Nephron progenitor cell (in vitro differentiated cells): Measurements from ENCODE around the gene PDCD1.
A peak's percentile ranks its signal among the peaks of the same experiment; 100 is the strongest.
"Not testable (repeated sequence)": the region's sequence is repeated elsewhere in the genome, so short reads cannot be mapped to it uniquely, and the experiment has no call there.

Source experiments
- DNase-seq: peaks from one replicate; pipeline ENCODE4 v3.0.0; 2021
- H3K27ac Mint-ChIP-seq: 2 replicates; pipeline ENCODE4 v1.8.0; 2021; ENCODE audit warnings: mild to moderate bottlenecking, moderate library complexity, mixed read lengths
- H3K27me3 Mint-ChIP-seq: 2 replicates; pipeline ENCODE4 v1.8.0; 2021; ENCODE audit warnings: mild to moderate bottlenecking, low read depth, mixed read lengths; ENCODE audit not compliant: poor library complexity
- H3K36me3 Mint-ChIP-seq: 2 replicates; pipeline ENCODE4 v1.8.0; 2021; ENCODE audit warnings: low read depth, mixed read lengths
- H3K4me1 Mint-ChIP-seq: 2 replicates; pipeline ENCODE4 v1.8.0; 2021; ENCODE audit warnings: mixed read lengths
- H3K4me3 Mint-ChIP-seq: 2 replicates; pipeline ENCODE4 v1.8.0; 2021; ENCODE audit warnings: mild to moderate bottlenecking, moderate library complexity, mixed read lengths
- H3K9me3 Mint-ChIP-seq: 2 replicates; pipeline ENCODE4 v1.8.0; 2021; ENCODE audit warnings: mild to moderate bottlenecking, moderate library complexity, mixed read lengths
- TF ChIP-seq, protein P1 (sequence below): fragments of 200-600 bp; sonication (generic); IDR thresholded peaks from 2 replicates; pipeline ENCODE4 v1.5.0; 2021; ENCODE audit warnings: antibody characterized with exemption

PDCD1 gene

DNA sequence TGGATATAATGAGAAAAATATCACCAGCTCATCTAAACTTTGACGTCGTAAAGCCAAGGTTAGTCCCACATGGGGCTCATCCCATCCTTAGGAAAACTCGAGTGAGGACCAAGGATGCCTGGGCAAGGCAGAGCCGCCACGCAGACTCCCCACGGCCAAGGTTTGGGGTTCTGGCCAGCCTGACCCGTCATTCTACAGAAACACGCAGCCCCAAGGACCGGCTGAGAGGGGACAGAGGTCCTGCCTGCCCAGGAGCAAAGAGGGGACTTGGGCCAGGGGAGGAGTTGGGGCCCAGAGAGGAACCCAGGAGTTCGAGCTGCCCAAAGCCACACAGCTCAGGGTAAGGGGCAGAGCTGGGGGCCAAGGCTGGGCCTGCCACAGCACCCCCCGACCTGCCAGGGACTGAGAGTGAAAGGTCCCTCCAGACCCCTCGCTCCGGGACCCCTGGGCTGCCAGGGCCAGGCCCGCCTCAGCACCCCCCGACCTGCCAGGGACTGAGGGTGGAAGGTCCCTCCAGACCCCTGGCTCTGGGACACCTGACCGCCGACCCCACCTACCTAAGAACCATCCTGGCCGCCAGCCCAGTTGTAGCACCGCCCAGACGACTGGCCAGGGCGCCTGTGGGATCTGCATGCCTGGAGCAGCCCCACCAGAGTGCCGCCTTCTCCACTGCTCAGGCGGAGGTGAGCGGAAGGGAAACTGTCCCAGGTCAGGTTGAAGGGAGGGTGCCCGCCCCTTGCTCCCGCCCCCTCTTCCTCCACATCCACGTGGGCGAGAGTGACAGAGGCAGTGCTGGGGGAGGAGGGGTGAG, at the start of gene PDCD1:
TSS of gene PDCD1 (minus strand) at position 689 of the 811 bp plus-strand sequence. CDS start at position 633, 56 bp downstream.
- no peaks in the 10 kb centered on the region for H3K36me3 Mint-ChIP-seq
- H3K9me3 Mint-ChIP-seq, result no peaks in the 10 kb centered on the region
- no peak within 1 kb of the TSS for H3K27ac Mint-ChIP-seq
- TF ChIP-seq, protein P1, sequence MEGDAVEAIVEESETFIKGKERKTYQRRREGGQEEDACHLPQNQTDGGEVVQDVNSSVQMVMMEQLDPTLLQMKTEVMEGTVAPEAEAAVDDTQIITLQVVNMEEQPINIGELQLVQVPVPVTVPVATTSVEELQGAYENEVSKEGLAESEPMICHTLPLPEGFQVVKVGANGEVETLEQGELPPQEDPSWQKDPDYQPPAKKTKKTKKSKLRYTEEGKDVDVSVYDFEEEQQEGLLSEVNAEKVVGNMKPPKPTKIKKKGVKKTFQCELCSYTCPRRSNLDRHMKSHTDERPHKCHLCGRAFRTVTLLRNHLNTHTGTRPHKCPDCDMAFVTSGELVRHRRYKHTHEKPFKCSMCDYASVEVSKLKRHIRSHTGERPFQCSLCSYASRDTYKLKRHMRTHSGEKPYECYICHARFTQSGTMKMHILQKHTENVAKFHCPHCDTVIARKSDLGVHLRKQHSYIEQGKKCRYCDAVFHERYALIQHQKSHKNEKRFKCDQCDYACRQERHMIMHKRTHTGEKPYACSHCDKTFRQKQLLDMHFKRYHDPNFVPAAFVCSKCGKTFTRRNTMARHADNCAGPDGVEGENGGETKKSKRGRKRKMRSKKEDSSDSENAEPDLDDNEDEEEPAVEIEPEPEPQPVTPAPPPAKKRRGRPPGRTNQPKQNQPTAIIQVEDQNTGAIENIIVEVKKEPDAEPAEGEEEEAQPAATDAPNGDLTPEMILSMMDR, result no peak
- DNase-seq, result peak; percentile 28
- peaks cover 4% of the 10 kb centered on the region for H3K27me3 Mint-ChIP-seq
- peaks cover 35% of the 10 kb centered on the region for H3K4me1 Mint-ChIP-seq
- no peak within 1 kb of the TSS for H3K4me3 Mint-ChIP-seq

DNA sequence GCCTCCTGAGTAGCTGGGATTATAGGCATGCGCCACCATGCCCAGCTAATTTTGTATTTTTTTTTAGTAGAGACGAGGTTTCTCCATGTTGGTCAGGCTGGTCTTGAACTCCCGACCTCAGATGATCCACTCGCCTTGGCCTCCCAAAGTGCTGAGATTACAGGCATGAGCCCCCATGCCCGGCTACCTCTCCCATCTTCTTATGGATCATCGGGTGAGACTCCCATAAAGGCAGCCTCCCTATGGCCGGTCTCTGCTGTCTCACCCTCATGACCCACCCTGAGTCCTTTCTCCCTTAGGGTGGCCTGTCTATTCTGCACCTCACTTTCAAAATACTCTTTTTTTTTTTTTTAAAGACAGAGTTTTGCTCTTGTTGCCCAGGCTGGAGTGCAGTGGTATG, 49.1 kb upstream of the PDCD1 start:
- Mint-ChIP-seq H3K36me3 (peaks cover 20% of the 10 kb centered on the region), H3K4me1 (peaks cover 30% of the 10 kb centered on the region), H3K9me3 (peaks cover 16% of the 10 kb centered on the region), H3K27me3 (peaks cover 14% of the 10 kb centered on the region)
- not testable (repeated sequence) for DNase-seq, H3K27ac Mint-ChIP-seq, H3K4me3 Mint-ChIP-seq

DNA sequence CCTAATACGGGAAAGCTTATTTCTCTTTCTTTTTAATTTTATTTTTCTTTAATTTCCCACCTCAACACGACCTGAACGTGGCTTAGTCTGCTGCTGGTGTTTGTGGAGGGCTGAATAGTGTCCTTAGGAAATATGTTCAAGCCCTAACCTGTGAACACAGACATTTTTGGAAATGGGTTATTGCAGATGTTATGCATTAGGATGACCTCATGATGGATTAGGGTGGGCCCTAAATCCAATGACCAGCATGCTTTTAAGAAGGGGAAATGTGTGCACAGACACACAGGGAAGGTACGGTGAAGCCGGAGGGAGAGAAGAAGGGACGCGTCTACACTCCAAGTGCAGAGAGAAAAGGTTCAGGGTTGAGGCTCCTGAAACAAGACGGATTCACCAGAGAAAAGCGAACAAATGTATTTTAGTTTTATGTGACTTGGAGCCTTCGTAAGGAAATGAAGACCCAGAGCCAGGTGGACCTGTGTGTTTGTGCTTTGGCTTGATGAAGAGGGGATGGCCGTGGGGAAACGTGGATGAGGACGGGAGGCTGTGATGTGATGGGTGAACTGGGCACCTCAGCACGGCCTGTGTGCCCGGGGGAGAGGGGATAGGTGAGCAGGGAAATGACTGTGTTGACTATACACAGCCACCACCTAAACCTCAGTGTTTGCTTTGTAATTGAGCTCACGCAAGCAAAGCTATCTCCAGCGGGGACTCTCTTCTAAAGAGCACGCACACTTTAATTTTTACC, 48.3 kb upstream of the PDCD1 start:
- H3K36me3 Mint-ChIP-seq, result peaks cover 18% of the 10 kb centered on the region
- peaks cover 31% of the 10 kb centered on the region for H3K4me1 Mint-ChIP-seq
- H3K9me3 Mint-ChIP-seq, result peaks cover 13% of the 10 kb centered on the region
- peaks cover 14% of the 10 kb centered on the region for H3K27me3 Mint-ChIP-seq
- TF ChIP-seq, protein P1, result no peak
- DNase-seq, result no peak
- H3K4me3 Mint-ChIP-seq, result no peak overlapping the region
- peak overlapping the region; percentile 55 for H3K27ac Mint-ChIP-seq

DNA sequence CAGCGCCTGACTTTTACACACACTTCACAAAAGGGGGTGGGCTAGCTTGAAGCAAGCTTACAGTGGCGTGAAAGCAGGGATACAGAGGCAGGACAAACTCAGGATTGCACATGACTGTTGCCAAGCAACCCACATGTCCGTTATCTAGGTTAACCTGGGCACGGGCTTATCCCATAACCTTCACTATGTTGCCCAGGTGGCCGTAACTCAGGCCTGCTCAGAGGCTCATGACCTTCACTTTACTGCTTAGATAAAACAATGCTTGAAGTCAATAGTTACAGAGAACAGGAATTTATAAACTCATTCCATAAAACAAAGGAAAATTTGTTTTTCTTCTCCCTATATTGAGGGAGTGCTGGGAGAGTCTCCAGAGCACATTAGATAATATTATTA, 47.7 kb upstream of the PDCD1 start:
- H3K27ac Mint-ChIP-seq, DNase-seq, H3K9me3 Mint-ChIP-seq, H3K4me3 Mint-ChIP-seq: not testable (repeated sequence)
- H3K36me3 Mint-ChIP-seq, result peaks cover 12% of the 10 kb centered on the region
- H3K4me1 Mint-ChIP-seq, result peaks cover 38% of the 10 kb centered on the region
- H3K27me3 Mint-ChIP-seq, result peaks cover 20% of the 10 kb centered on the region

DNA sequence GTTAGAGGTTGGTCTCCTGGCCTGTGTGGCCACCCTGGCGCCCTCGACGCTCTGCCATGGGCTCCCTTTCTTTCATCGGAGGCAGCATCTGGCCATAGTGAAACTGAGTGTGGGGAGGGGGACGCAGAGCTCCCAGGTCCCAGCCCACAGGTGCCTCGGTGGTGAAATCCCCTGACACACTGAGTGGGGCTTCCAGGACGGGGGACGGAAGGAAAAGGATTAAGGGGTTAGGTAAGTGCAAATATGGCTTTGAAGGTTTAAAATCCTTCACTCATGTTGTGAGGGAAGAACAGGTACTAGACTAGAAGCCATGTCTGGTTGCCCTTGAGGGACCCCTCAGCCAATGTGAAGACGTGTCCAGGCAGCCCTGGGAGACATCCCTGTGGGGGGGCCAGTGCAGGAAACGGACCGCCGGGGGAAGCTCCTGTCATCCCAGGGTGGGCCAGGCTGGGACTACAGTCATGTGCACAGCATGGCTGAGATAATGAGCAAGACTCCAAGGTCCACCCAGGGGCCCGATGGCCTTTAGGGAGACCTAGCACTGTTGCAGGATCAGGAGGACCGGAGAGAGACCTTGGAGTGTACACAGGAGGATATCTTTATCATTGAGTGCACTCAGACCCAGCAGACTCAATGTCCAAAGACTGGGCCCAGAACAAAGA, 47.2 kb upstream of the PDCD1 start:
- TF ChIP-seq, protein P1, result no peak
- DNase-seq, result no peak
- H3K4me1 Mint-ChIP-seq, result peaks cover 43% of the 10 kb centered on the region
- no peak overlapping the region for H3K27ac Mint-ChIP-seq
- H3K9me3 Mint-ChIP-seq, result peaks cover 3% of the 10 kb centered on the region
- peaks cover 6% of the 10 kb centered on the region for H3K36me3 Mint-ChIP-seq
- H3K27me3 Mint-ChIP-seq, result peaks cover 23% of the 10 kb centered on the region
- no peak overlapping the region for H3K4me3 Mint-ChIP-seq

DNA sequence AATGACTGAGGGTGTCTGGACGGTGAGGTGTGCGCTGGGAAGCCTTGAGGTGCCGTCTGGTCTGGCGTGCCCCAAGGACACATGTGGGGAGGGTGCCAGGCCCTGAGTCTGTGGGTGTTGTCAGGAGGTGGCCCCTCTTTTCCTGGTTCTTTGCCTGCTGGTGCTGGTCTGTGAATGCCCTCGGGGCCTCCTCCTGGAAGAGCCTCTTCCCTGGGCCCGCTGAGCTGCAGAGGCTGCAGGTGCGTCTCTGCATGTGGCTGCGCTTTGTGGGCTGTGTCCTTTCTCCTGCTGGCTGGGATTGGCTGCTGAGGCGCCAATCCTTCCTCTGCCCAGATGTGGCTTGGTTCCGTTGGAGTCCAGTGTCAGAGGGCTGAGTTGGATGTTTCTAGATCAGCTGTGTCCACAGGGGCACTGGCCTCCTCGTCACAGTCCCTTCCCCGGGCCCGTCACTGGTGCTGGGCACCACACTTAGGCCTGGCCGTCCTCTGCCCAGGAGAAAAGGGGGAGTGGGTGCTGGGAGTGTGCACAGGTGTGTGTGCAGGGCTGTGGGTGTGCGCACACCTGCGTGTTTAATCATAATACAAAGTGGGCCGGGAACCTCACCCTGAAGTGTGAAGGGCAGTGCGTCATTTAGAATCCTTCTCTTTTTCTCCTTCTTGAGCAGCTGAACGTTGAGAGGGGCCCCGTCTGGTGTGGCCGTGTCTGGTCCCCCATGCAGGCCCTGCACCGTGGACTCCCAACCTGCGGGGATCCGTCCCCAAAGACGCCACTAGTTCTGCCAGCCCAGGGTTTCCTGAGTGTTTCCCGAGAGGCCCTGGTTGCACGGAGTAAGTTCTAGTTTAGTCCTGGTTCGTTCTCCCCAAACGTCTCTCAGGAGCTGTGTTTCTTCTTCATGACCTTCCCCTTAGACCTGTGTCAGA, 46.4 kb upstream of the PDCD1 start:
- no peak for DNase-seq
- TF ChIP-seq, protein P1, result no peak
- Mint-ChIP-seq H3K27me3 (peaks cover 28% of the 10 kb centered on the region), H3K36me3 (no peaks in the 10 kb centered on the region), H3K9me3 (no peaks in the 10 kb centered on the region), H3K27ac (no peak overlapping the region), H3K4me1 (peaks cover 51% of the 10 kb centered on the region), H3K4me3 (no peak overlapping the region)
